GM12892 (cell line): Measurements from ENCODE around the gene PRLR.
"Not testable (repeated sequence)": the region's sequence is repeated elsewhere in the genome, so short reads cannot be mapped to it uniquely, and the experiment has no call there.

Experiments
- POLR2A ChIP-seq: IDR thresholded peaks from 2 replicates; pipeline ENCODE4 v1.6.1; 2011; ENCODE audit warnings: low read depth, low read length, control low read depth
- TAF1 ChIP-seq: IDR thresholded peaks from 2 replicates; pipeline ENCODE4 v1.6.1; 2011; ENCODE audit warnings: low read depth, mild to moderate bottlenecking, control low read depth, low read length, borderline replicate concordance

DNA sequence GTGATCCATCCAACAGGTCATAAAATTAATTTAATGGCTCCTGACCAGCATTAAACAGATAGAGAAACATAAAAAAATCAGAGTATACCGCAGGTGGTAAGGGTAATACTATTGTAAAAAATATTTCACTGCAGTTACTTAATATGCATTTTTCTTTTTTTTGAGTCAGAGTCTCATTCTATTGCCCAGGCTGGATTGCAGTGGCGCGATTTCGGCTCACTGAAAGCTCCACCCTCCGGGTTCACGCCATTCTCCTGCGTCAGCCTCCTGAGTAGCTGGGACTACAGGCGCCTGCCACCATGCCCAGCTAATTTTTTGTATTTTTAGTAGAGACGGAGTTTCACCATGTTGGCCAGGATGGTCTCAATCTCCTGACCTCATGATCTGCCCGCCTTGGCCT, 15.1 kb upstream of the PRLR start:
- TF ChIP-seq POLR2A, TAF1: not testable (repeated sequence)
